DMS 273 (cell line): Measurements from ENCODE around the gene CTDP1.

Experiments
- DNase-seq: peaks from one replicate; lab custom pipeline; 2025; ENCODE audit not compliant: unreplicated experiment; lab: John Stamatoyannopoulos, UW

Gene CTDP1

DNA sequence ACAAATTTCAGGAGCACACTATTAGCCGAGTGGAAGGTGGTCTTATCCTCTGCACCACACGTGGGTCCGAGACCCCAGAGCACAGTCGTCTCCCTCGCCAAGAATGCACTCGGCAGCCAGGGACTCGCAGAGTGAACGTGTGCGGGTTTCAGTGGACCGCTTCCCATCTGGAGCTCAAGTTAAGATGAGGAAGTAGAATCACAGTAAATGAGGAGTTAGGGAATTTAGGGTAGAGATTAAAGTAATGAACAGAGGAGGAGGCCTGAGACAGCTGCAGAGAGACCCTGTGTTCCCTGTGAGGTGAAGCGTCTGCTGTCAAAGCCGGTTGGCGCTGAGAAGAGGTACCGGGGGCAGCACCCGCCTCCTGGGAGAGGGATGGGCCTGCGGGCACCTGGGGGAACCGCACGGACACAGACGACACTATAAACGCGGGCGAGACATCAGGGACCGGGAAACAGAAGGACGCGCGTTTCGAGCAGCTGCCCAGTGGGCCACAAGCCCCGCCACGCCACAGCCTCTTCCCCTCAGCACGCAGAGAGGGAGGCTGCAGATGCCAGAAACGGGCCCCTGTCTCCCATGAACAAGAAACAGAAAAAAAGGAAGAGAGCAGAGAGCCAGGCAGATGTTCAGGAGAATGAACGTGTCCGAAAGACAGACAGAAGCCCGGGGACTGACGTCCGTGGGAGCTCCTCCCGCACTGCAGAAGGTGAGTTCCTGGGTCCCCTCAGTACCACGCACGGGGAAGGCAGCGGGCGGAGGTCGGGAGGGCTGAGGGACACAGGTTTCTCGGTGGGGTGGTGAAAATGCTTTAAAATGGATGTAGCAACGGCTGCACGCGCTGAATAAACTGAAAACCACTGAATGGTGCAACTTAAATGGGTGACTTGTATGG lies 112.7 kb downstream of the CTDP1 start:
- no peak for DNase-seq

- DNase-seq, result no peak
Observed at GRCh38 chr18:79792988-79793355, 113.4 kb downstream of the CTDP1 start.

DNA sequence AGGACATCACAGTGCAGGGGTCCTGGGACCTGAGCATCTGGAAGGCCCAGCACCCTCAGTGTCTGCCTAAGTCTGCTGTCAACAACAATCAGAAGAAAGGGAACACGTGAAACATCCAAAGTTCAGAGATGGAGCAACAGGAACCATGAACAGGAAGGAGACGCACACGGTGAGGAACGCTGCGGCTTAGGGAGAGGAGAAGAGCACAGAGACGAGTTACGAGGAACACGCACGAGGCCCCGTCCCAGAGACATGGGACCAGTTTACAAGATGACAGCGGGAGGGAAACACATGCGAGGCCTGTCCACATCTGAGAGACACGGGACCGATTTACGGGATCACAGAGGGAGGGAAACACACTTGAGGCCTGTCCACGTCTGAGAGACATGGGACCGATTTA lies 115.2 kb downstream of the CTDP1 start:
- DNase-seq, result no peak

DNA sequence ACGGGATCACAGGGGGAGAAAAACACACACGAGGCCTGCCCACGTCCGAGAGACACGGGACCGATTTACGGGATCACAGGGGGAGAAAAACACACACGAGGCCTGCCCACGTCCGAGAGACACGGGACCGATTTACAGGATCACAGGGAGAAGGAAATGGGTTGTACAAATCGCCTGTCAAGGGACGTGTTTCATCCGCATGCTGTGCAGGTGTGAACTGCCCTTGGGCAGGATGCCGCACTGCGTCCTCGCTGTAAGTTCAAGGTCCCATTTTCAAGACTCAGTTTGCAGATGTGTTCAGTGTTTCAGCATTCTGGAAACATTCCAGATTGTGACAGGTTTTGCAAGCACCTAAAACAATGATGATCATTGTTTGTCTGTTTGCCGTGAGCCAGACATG lies 115.8 kb downstream of the CTDP1 start:
- no peak for DNase-seq

- no peak for DNase-seq
Observed at GRCh38 chr18:79796016-79796415, 116.4 kb downstream of the CTDP1 start.

DNA sequence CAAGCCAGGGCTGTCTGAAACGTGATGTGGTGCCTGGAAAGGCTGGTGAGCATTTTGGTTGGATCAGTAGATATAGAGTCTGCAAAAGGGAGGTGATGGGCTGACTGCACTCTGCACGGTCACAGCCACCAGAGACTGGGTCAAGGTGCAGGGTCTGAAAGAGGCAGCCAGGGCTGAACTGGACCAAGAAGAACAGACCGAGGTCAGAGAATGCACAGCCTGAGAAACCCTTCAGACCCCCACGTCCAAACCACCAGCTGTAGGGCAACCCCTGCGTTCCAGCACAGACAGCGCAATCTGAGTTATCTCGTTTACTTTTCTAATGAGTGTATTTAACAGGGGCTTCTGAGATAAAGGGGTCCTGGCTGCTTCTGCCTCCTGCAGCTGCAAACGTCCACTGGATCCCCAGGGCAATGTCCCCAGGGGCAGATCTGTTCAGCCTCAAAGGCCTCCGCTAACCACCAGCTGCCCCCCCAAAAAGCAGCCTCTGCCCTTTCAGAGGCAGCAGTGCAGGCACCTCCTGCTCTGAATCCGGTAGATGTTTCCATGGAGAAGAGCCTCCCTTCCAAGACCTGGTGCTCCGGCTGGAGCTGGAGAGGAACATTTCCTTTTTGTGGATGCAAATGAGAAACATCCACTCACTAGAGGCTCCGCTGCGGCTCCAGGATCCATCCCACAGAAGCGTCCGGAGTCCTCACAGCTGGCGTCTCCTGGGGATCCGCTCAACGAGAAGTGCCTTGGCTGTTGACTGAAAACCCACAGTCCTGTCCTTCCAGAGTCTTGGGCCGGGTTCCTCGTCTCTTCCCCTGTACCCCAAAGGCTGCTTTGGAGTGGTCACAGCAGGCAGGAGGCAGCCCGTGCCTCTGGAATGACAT lies 117.2 kb downstream of the CTDP1 start:
- peak; percentile 72 for DNase-seq

DNA sequence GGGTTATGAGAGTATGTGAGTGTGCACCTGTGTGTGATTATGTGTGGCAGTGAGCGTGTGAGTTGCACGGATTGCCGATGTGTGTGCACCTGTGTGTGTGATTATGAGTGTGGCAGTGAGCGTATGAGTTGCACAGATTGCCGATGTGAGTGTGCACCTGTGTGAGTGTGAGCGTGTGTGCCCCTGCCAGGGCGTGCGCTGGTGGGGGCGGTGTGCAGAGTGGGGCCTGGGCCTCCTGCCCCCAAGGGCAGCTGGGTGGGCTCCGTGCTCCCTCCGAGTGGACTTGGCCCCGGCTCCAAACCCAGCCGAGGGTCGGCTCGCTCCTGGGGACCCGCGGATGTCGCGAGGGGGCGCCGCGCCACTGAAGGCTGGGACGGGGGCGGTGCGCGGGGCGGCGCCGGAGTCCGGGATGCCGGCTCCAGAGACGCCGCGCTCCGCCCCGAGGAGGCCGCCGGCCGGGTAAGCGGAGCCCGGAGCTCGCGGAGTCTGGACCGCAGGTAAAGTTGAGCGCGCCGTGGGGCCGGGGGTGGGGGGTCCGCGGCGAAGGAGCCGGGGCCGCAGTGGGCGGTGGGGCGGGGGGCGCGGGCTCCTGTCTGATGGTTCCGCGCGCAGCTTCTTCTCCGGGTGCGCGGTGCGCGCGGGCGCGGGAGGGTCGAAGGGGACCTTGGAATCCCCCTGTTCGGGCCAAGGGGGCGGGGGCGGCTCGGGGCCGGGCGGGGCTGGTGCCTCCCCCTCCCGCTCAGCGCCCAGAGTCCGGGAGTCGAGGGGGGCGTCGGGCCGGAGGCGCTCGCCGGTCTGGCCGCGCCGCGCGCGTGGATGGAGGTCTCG lies 118.1 kb downstream of the CTDP1 start, which contains the start of gene KCNG2:
KCNG2 (plus strand) TSS at position 421 of the 828 bp plus-strand sequence. CDS start 65,730 bp downstream, outside the sequence.
- peak; percentile 68 for DNase-seq

DNA sequence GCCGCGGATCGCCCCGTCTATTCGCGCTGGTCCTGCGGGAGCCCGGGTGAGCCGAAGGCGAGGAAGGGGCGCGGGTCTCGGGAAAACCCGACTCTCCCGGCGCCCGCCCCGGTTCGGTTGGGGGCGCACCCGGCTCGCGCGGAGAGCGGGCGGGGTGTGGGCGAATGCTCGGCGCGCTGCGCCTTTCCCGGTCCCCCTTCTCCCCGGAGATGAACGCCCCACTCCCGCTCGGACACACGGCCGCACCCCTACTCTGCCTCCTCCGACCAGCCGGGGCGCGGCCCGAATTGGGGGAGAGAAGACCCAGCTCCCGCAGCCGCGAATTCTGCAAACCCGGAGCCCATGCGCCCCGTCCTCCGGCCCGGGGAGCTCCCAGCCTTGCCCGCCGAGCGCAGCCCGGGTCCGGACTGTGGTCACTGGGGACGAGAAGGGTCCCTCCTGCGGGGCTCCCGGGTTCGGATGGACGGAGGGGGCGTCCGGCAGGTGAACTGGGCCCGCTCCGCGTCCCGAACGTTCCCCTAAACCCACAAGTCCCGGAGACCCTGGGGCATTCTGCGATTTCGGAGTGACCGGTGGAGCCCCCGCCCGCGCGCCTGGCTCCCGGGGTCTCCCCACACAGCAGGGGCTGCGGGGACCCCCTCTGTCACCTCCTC lies 118.9 kb downstream of the CTDP1 start:
- peak; percentile 43 for DNase-seq

DNA sequence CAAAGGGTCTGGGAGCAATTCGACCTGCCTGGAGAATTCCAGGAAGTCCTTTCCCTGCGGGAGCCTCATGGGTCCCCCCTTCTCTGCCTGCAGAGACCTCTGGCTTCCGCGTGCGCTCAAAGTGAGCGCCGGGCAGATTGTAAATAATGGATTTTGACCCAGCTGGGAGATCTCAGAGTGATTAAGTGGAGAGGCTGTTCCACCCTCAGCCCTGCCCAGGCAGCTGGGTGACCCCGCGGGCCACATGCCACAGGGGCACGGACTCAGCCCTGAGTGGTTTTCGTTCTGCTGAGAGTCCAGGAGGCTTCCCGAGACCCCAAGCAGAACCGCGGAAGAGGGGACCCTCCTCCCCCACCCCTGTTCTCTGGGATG lies 119.4 kb downstream of the CTDP1 start:
- peak; percentile 30 for DNase-seq

DNA sequence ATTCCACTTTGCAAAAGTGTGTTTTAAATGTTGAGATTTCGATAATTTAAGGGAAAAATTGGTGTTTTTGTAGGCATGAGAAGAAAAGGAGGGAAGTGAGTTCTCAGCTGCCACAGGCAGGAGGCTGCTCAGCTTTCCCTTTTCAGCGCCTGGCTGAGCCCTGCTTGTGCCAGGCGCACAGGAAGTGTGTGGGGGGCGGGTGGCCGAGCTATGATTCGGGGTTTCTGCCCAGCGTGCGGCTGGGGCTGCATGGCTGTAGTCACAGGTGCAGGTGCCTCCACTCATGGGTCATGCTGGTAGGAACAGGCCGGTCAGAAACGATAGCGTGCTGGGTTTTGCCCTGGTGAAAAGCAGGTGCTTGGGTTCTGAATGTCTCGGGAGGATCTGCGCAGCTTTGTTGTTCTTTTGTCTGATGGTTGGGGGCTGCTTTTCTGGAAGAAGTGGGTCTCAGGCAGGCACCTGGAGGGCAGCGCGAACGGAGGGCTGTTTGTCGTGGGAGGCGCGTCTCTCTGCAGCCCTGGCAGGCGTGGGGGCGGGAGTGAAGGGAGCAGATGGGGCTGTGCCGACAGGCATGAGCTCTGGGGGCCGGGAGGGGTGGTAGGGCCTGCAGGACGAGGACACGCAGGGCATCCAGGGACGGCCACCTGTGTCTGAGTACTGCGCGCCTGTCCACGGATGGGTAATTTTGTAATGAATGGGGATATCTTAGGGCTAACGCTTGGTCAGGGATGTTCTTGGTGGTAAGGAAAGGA lies 120.2 kb downstream of the CTDP1 start:
- no peak for DNase-seq

DNA sequence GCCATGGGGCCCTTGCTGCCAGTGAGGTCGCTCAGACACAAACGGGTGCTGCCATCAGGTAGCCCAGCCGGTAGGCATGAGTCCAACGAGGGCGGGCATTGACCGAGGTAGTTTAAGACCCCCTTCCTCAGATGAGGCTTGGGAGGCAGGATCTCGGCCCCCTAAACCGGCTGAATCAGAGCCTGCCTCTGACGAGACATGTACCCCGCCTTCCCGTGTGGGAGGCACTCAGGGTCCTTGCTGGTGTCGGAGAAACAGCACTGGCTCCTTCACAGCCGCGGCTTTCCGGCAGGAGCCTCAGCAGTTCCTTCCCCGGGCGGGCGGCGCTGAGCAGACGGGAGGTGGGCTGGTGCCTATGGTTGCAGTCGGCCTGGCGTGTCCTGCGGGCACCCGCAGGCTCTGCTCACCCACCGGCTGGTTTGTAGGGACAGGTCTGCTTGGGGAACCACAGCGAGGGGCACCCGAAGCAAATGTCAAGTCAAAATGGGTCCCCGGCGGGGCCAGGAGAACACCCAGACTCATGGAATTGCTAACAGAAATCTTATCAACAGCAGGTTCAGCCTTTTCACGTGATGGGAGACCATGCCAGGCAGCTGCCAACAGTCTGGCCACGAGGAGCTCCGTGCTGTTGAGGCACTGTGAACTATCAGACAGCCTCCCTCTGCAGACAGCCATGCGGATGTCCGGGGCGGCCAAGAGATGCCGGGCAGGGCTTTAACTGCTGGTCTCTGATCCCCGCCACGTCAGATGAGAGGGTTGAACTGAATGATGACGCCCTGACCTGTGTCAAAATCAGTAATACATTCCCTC lies 121.0 kb downstream of the CTDP1 start:
- DNase-seq, result no peak

- DNase-seq, result no peak
Observed at GRCh38 chr18:79801217-79801616, 121.6 kb downstream of the CTDP1 start.

- DNase-seq, result no peak
Observed at GRCh38 chr18:79801641-79802040, 122.0 kb downstream of the CTDP1 start.

DNA sequence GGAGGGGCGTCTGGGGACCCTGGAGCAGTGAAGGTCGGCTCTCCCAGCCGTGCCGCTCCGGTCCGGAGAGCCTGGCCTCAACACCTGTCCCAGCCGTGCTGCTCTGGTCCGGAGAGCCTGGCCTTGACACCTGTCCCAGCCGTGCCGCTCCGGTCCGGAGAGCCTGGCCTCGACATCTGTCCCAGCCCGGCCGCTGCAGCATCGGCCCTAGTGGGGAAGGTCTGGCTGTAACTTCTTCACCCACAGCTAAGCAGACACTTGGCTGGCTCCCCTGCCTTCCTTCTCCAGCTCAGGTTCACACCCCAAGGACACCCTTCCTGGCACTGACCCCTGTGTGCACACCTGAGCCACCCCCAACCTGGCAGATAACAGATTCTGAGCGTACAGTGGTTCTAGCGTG lies 122.7 kb downstream of the CTDP1 start:
- no peak for DNase-seq

DNA sequence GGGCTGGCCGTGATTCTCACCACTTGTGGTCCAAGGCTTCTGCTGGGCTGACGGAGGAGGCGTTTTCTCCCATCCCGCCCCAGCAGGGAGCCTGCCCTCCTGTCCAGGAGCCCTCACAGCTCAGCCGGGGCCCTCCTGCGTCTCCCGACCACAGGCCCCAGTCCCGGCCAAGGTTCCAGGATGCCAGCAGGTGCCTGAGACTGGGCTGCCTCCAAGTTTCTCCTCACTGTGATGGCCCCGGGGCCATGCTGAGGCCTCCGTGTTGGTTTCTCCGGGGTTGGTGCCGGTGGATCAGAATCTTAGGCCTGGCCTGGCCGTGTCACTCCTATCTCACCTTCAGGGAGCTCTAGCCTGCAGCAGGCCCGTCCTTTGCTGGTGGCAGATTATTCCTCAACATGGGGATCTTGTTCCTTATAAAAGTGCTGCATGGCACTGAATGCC lies 124.0 kb downstream of the CTDP1 start:
- DNase-seq, result no peak
